Neural cell (in vitro differentiated cells): ENCODE measurements around the gene YKT6.

Source experiments
- EP300 ChIP-seq: fragments of 450-650 bp; conservative IDR thresholded peaks from 2 replicates; pipeline ENCODE4 v1.6.1; 2014; ENCODE audit warnings: antibody characterized with exemption, mild to moderate bottlenecking, moderate library complexity; ENCODE audit not compliant: poor library complexity, severe bottlenecking
- EZH2 ChIP-seq: fragments of 200-600, 300-800 bp; shearing (Covaris generic), sonication (generic); IDR thresholded peaks from 2 replicates; pipeline ENCODE4 v1.6.1; 2014; ENCODE audit warnings: antibody characterized with exemption, low read length, borderline replicate concordance, mild to moderate bottlenecking; ENCODE audit not compliant: insufficient read depth, poor library complexity, severe bottlenecking
- MXI1 ChIP-seq: fragments of 450-650 bp; conservative IDR thresholded peaks from 2 replicates; pipeline ENCODE4 v1.6.1; 2014; ENCODE audit warnings: antibody characterized with exemption, mild to moderate bottlenecking; ENCODE audit not compliant: poor library complexity, severe bottlenecking
- POLR2AphosphoS5 ChIP-seq: IDR thresholded peaks from 2 replicates; pipeline ENCODE4 v1.6.1; 2012
- RAD21 ChIP-seq: fragments of 450-650 bp; conservative IDR thresholded peaks from 2 replicates; pipeline ENCODE4 v1.6.1; 2014; ENCODE audit warnings: antibody characterized with exemption, mild to moderate bottlenecking, moderate library complexity
- SMC3 ChIP-seq: fragments of 450-650 bp; conservative IDR thresholded peaks from 2 replicates; pipeline ENCODE4 v1.6.1; 2014; ENCODE audit warnings: antibody characterized with exemption, mild to moderate bottlenecking, moderate library complexity; ENCODE audit not compliant: poor library complexity
- TF ChIP-seq, protein P1 (sequence below): fragments of 450-650 bp; IDR thresholded peaks from 2 replicates; pipeline ENCODE4 v1.5.1; 2014; ENCODE audit warnings: antibody characterized with exemption, mild to moderate bottlenecking, moderate library complexity; ENCODE audit not compliant: poor library complexity, severe bottlenecking
- TF ChIP-seq, protein P2 (sequence below): IDR thresholded peaks from 2 replicates; pipeline ENCODE4 v1.6.1; 2012; ENCODE audit warnings: borderline replicate concordance

DNA sequence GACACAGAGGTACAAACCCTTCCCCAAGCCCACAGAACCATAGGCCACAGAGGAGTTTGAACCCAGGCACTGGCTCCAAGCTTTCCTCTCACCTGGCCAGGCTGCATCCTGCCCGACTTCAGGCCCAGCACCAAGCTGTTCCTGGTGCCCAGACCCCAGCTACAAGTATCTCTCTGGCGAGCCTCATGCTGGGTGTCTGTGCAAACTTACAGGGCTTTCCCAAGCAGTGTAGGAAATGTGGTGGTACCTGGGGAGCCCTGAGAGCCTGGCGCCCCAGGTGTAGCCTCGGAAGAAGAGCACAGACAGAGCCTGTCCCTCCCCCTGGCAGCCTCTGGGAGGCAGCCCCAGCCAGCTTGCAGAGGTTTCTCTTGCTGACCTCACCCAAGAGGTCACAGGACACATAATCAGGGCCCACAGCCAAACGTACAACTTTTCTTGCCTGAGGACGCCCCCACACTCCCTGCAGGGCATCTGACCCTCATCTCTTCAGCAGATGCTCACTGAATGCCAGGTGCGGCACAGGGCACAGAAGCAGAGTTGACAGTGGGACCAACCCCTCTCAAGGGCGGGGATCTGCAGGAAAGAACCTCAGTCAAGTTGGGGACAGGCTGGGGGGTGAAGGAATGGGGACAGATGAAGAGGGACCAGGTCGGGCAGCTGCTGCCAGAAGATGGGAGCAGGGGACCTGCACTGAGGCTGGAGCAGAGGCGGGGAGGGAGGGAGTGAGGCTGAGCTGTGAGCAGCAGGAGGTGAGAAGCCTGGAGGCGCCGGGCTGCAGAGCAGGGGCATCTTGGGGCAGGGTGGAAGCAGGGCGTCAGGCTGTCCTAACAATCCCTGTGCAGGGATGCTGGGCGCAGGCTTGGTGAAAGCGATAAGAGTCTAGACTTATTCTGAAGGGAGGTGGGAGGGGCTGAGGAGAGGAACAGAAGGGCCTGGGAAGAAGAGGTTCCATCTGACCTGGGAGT, 43.4 kb upstream of the YKT6 start:
- TF ChIP-seq, protein P1, sequence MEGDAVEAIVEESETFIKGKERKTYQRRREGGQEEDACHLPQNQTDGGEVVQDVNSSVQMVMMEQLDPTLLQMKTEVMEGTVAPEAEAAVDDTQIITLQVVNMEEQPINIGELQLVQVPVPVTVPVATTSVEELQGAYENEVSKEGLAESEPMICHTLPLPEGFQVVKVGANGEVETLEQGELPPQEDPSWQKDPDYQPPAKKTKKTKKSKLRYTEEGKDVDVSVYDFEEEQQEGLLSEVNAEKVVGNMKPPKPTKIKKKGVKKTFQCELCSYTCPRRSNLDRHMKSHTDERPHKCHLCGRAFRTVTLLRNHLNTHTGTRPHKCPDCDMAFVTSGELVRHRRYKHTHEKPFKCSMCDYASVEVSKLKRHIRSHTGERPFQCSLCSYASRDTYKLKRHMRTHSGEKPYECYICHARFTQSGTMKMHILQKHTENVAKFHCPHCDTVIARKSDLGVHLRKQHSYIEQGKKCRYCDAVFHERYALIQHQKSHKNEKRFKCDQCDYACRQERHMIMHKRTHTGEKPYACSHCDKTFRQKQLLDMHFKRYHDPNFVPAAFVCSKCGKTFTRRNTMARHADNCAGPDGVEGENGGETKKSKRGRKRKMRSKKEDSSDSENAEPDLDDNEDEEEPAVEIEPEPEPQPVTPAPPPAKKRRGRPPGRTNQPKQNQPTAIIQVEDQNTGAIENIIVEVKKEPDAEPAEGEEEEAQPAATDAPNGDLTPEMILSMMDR = no peak
- no peak for TF ChIP-seq MXI1
- TF ChIP-seq, protein P2, sequence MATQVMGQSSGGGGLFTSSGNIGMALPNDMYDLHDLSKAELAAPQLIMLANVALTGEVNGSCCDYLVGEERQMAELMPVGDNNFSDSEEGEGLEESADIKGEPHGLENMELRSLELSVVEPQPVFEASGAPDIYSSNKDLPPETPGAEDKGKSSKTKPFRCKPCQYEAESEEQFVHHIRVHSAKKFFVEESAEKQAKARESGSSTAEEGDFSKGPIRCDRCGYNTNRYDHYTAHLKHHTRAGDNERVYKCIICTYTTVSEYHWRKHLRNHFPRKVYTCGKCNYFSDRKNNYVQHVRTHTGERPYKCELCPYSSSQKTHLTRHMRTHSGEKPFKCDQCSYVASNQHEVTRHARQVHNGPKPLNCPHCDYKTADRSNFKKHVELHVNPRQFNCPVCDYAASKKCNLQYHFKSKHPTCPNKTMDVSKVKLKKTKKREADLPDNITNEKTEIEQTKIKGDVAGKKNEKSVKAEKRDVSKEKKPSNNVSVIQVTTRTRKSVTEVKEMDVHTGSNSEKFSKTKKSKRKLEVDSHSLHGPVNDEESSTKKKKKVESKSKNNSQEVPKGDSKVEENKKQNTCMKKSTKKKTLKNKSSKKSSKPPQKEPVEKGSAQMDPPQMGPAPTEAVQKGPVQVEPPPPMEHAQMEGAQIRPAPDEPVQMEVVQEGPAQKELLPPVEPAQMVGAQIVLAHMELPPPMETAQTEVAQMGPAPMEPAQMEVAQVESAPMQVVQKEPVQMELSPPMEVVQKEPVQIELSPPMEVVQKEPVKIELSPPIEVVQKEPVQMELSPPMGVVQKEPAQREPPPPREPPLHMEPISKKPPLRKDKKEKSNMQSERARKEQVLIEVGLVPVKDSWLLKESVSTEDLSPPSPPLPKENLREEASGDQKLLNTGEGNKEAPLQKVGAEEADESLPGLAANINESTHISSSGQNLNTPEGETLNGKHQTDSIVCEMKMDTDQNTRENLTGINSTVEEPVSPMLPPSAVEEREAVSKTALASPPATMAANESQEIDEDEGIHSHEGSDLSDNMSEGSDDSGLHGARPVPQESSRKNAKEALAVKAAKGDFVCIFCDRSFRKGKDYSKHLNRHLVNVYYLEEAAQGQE = no peak
- TF ChIP-seq POLR2AphosphoS5 = no peak
- no peak for TF ChIP-seq EZH2
- no peak for TF ChIP-seq EP300
- no peak for TF ChIP-seq RAD21
- TF ChIP-seq SMC3 = no peak
